ENCODE results near the gene ATP10B. TPM values are rescaled to one million over a fixed set of nuclear protein-coding genes. Genes with fewer than 3 reads are reported as not detected.

The ATP10B gene
- polyA plus RNA-seq, 3 donors = 0.46 to 0.89 (median 0.54) TPM

GRCh38 chr5:160703547-160704189 is 148.3 kb downstream of the ATP10B start:
- DNase-seq (ENCODE audit: extremely low read depth in 1 of 11, low read depth in 9 of 11, low spot score in 4 of 11) = no peak

DNA sequence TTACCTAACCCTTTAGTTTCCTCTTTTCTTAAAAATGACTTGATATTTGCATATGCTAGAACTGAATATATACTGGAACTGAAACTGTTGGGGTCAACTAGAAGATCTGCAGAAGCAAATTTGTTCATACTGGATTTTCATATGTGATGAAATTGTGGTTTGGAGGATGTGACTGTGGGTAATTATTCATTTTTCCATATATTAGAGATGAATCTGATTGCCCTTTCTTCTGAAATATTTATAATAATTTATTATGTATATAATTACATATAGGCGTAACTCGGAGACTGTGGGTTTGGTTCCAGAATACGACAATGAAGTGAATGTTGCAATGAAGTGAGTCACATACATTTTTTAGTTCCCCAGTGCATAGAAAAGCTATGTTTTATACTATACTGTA is 149.1 kb downstream of the ATP10B start:
- no peak for DNase-seq (ENCODE audit: extremely low read depth in 1 of 11, low read depth in 9 of 11, low spot score in 4 of 11)

DNA sequence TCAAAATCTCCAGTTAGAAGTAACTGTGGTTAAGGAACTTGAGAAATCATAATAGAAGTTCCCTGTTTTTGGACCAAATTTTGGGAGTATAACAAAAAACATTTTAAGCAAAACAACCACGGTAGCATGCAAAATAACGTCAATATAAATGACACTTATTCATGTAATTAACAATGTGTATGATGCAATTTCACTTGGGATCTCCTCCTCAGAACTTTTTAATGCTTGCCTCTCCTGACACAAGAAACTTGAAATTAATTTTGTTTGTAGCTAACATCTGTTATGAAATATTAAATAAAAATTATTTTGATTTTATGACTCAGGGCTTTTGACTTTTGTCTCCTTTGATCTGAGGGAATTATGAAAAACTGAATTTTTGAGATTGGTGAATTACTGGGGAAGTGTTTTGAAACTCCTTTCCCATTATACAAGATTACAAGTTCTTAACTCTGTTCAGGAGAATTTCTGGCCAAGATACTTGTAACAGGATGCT is 149.7 kb downstream of the ATP10B start:
- no peak for DNase-seq (ENCODE audit: extremely low read depth in 1 of 11, low read depth in 9 of 11, low spot score in 4 of 11)

DNA sequence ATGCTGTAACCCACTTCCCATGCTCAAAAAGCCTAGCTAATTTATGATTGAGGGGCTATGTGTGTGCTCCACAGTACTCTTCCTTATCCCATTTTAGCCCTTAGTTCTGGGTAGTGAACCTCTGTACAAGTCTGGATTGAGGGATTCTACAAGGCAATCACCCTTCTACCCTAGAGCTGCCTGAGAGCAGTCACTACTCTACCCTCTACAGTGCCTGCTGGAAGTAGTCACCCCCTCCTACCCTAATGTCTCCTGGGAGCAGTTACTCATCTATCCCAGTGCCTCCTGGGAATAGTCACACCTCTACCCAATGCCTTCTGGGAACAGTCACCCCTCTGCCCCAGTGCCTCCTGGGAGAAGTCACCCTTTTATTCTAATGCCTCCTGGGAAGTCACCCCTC is 150.6 kb downstream of the ATP10B start:
- DNase-seq (ENCODE audit: extremely low read depth in 1 of 11, low read depth in 9 of 11, low spot score in 4 of 11) = no peak

- peak in 5 of 11 donors; percentile 4 to 30 (median 24) for DNase-seq (ENCODE audit: extremely low read depth in 1 of 11, low read depth in 9 of 11, low spot score in 4 of 11)
These were observed 152.7 kb downstream of the ATP10B start for GRCh38 chr5:160699301-160699700.

DNA sequence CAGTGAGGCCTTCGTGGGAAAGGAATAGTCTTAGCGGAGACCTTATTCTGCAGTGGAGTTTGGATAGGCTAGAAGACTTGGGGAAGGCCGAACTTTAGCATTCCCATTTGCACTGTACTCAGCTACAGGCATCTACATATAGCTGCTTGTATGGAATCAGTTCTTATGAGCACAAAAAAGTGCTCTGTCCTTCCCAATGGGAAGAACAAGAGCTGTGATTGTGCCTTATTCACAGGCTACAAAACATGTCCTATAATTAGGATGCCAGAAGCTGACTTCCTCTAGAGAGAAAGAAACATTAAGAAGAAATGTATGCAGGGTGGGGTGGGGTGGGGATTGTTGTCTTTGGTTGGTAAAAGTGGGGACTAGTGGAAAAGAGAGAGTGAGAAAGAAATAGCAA is 154.7 kb downstream of the ATP10B start:
- no peak for DNase-seq (ENCODE audit: extremely low read depth in 1 of 11, low read depth in 9 of 11, low spot score in 4 of 11)

GRCh38 chr5:160694896-160695295 is 157.1 kb downstream of the ATP10B start:
- no peak for DNase-seq (ENCODE audit: extremely low read depth in 1 of 11, low read depth in 9 of 11, low spot score in 4 of 11)

DNA sequence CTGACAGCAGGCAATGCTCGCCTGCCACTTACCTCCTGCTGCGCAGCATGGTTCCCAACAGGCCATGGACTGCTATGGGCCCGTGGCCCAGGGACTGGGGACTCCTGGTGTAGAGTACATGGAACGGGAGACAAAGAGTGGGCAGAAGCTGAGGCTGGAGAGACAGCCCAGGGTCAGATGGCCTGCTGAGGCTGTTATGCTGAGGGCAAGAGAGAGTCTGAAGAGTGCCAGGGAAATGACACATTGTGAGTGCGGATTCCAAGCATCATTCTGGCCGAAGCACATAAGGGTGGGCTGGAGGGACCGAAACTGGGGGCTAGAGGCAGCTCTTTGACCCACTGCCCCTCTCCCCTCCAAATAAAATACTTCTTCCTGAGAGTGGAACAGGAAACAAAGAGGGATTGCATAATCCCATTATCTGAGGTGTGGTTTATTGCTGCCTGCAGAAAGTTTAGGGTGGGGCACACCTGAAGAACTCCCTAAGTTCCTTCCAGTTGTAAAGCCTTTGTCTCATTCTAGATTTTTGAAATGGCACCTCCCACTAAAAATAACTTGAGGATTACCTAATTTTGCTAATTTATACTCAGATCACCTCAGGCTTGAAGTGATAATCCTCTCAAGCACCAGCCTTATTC is 158.1 kb downstream of the ATP10B start:
- no peak for DNase-seq (ENCODE audit: extremely low read depth in 1 of 11, low read depth in 9 of 11, low spot score in 4 of 11)

DNA sequence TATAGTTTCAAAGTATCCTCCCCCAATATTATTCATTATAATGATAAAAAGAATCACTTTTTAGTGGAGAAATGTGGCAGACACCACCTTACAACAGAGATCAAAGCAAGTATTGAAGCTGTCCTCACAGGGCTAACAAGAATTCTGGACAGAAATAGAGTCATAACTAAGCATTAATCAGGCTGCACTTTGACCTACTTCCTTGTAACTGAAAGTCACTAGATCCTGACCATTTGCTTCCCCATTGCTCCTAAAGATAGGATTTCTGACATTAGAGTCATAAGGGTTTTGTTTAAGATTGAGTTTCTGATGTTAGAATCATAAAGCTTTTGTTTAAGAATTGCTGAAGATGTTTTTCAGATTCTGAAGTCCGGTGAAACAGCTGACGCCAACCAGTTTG is 159.7 kb downstream of the ATP10B start:
- DNase-seq (ENCODE audit: extremely low read depth in 1 of 11, low read depth in 9 of 11, low spot score in 4 of 11) = no peak

DNA sequence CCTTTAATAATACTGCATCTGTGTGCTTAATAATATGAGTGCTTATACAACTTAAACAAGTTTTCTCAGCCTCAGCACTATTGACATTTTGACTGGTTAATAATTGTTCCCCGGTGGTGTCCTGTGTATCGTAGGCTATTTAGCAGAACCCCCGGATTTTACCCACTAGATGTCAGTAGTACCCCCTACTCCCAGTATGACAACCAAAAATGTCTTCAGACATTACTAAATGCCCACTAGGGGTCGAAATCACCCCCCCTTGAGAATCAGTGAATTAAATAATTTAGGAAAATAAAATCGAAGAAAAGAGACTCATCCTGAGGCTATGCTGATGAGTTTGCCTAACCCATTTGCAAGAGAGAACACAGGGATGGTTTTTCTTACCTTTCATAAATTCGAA is 166.3 kb downstream of the ATP10B start:
- peak in 1 of 11 donors; percentile 10 for DNase-seq (ENCODE audit: extremely low read depth in 1 of 11, low read depth in 9 of 11, low spot score in 4 of 11)

- DNase-seq (ENCODE audit: extremely low read depth in 1 of 11, low read depth in 9 of 11, low spot score in 4 of 11) = no peak
These were observed 166.8 kb downstream of the ATP10B start for GRCh38 chr5:160685219-160685618.

DNA sequence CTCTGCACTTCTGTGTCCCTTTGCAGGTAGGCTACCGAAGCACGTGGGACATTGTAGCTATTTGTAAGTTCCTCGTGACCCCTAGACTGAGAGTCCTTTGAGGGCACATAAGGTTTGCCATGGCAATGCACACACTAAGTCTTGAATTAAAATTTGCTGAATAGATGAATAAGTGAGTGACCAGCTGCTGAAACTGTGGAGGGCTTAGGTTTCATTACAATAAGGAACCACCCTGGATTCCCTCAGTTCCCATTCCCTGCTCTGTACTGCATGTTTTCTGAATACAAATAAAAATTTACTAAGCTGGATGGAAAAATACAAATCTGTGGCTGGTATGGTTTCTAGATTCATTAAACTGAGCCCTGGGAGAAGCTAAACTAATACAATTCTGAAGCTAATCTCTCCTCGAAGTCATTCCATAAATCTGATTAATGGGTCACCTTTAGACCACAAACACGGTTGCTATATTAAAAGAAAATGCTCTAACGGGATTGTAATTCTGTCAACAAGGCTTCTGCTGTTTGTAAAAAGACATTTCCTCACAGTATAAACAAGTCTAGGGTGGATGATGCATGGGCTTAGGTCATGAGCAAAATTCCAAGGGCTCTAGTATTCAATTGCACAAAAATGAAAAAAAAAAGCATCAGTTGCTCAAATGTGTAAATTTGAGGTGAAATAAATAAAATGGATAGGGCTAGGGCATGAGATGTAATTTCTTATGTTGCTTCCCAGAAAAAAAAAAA is 172.3 kb downstream of the ATP10B start:
- DNase-seq (ENCODE audit: extremely low read depth in 1 of 11, low read depth in 9 of 11, low spot score in 4 of 11) = no peak

- no peak for DNase-seq (ENCODE audit: extremely low read depth in 1 of 11, low read depth in 9 of 11, low spot score in 4 of 11)
These were observed 176.0 kb downstream of the ATP10B start for GRCh38 chr5:160675988-160676387.

DNA sequence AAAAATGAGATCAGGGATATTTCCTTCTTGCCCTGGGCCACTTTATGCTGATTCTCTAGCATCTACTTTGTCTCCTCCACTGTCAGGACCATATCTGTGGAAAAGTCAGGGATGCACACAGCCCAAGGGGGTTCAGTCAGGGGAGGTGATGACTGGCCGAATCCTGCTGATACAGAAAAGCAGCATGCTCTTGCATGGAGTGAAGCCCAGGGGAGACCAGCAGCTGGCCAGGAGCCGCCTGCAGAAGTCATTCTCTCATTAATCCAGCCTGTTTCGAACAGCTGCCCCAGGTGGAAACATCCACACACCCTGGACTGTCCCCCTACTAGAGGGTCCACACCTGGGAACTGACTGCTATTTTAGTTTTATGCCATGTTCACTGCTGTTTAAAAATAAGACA is 177.1 kb downstream of the ATP10B start:
- no peak for DNase-seq (ENCODE audit: extremely low read depth in 1 of 11, low read depth in 9 of 11, low spot score in 4 of 11)

DNA sequence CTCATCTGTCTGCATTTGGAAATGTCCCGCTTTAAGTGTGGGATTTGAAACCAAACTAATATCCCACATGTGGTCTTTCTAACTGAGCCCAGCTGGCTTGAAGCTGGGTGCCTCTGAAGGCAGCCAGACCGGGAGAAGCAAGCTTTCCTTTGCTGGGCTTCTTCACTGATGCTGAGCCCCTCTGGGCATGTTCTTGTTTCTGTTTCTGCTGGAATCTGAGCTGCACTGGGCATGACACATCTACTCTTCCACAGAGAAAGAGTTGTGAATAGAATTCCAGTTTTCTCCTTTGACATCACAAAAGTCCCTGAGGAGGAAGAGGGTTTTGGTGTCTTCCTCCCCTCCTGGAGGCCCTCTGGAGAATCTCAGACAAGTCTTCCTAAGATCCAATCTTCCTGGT is 179.5 kb downstream of the ATP10B start:
- DNase-seq (ENCODE audit: extremely low read depth in 1 of 11, low read depth in 9 of 11, low spot score in 4 of 11) = no peak

GRCh38 chr5:160668356-160668755 is 183.7 kb downstream of the ATP10B start:
- DNase-seq (ENCODE audit: extremely low read depth in 1 of 11, low read depth in 9 of 11, low spot score in 4 of 11) = no peak

GRCh38 chr5:160667160-160667559 is 184.9 kb downstream of the ATP10B start:
- no peak for DNase-seq (ENCODE audit: extremely low read depth in 1 of 11, low read depth in 9 of 11, low spot score in 4 of 11)

GRCh38 chr5:160665460-160665859 is 186.6 kb downstream of the ATP10B start:
- DNase-seq (ENCODE audit: extremely low read depth in 1 of 11, low read depth in 9 of 11, low spot score in 4 of 11) = no peak

GRCh38 chr5:160660132-160660531 is 191.9 kb downstream of the ATP10B start:
- DNase-seq (ENCODE audit: extremely low read depth in 1 of 11, low read depth in 9 of 11, low spot score in 4 of 11) = no peak
